ENCODE data around the gene THADA.
A peak's percentile ranks its signal among the peaks of the same experiment; 100 is the strongest.

THADA gene

DNA sequence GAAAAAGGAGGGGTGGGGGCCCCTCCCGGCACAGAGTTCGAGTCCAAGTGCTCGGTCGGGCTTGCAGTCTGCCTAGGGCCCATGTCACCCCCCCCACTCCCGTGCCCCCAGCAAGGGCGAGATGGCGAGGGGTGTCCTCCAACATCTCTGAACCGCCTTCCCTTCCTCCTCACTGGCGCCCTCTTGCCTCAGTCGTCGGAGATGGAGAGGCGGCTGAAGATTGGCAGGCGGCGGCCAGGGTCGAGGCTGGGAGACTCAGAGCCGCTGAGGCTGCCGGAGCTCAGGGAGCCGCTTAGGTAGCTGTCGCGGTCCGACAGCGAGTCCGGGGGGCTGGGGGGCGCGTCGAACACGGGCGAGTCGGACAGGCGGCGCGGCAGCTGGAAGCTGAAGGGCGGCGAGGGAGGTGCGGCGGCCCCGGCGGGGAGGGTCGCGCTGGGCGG, 371.7 kb downstream of the THADA start:
- DNase-seq (ENCODE audit: low read depth, low spot score), result peak; percentile 80
- peak overlapping the region; percentile 67 for H3K4me3 ChIP-seq (ENCODE audit: low read depth, low read length)
- in situ Hi-C loops (cut with HindIII; ENCODE audit: low sequenced_read_pairs), result no loop called here
- peak; percentile 61 for TF ChIP-seq CTCF (IDR thresholded peaks at IDR 0.05; ENCODE audit: low read depth, low read length)

DNA sequence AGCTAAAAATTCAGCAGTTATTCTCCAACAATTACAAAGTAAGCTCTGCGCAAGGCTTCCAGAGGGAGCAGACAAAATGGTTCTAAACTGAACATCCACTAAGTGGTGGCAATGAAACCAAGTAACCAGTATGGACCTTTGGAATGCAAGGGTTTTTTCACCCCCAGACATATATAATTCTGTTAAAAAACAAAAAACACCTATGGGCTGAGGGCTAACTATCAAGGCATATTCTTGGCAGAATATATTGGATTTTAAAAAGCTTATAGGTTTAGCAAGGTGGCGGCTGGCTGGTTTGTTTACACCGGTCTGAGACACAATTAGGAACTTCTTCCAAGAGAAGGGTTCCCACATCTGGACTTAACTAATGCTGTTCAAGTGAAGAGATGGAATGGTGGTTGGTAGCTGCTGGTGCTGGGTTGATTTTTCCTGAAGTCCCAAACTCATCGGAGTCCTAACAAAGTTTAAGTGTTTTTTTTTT, 372.3 kb downstream of the THADA start:
- peak; percentile 55 for DNase-seq (ENCODE audit: low read depth, low spot score)

GRCh38 chr2:43222475-43223309, 373.1 kb downstream of the THADA start:
- peak; percentile 36 for DNase-seq (ENCODE audit: low read depth, low spot score)
- no peak for TF ChIP-seq CTCF (IDR thresholded peaks at IDR 0.05; ENCODE audit: low read depth, low read length)
- in situ Hi-C loops (cut with HindIII; ENCODE audit: low sequenced_read_pairs), result no loop called here
- H3K4me3 ChIP-seq (ENCODE audit: low read depth, low read length), result peak overlapping the region; percentile 67

More for the DNA sequence above, 372.3 kb downstream of the THADA start:
- H3K4me3 ChIP-seq (ENCODE audit: low read depth, low read length), result peak overlapping the region; percentile 67
- in situ Hi-C loops (cut with HindIII; ENCODE audit: low sequenced_read_pairs), result no loop called here
- TF ChIP-seq CTCF (IDR thresholded peaks at IDR 0.05; ENCODE audit: low read depth, low read length), result no peak

DNA sequence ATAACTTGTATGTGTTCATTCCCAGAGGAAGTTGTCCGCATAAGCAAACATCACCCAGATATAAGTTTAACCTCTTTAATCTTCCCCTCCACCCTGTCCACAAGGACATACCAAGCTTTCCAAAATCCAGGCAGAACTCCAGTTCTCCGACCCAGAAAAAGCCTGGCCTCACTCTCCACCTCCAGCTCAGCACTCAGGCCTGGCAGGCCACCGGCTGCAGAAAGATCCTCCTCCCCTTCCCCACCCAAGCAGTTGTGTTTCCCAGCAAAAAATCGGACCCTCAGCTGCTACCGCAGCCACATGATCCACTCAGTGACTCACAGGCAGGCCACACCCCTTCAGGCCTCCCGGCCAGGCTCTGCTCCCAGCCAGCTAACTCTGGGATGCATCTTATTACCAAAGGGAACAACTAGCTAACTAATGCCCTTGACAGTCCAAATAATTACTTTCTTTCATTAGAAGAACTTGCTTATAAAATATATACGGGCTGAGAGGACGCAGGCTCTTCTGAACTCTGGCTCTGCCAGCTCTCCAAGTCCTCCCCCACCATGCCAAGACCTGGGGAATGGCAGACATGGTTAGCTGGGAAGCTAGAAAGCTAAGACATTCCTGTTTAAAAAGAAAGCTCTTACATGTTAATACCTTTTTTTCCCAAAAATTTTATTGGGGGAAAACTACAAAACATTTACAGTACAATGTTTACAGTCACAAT, 373.9 kb downstream of the THADA start:
- no peak for TF ChIP-seq CTCF (IDR thresholded peaks at IDR 0.05; ENCODE audit: low read depth, low read length)
- DNase-seq (ENCODE audit: low read depth, low spot score), result peak; percentile 98
- H3K4me3 ChIP-seq (ENCODE audit: low read depth, low read length), result peak overlapping the region; percentile 67
- in situ Hi-C loops (cut with HindIII; ENCODE audit: low sequenced_read_pairs), result no loop called here

DNA sequence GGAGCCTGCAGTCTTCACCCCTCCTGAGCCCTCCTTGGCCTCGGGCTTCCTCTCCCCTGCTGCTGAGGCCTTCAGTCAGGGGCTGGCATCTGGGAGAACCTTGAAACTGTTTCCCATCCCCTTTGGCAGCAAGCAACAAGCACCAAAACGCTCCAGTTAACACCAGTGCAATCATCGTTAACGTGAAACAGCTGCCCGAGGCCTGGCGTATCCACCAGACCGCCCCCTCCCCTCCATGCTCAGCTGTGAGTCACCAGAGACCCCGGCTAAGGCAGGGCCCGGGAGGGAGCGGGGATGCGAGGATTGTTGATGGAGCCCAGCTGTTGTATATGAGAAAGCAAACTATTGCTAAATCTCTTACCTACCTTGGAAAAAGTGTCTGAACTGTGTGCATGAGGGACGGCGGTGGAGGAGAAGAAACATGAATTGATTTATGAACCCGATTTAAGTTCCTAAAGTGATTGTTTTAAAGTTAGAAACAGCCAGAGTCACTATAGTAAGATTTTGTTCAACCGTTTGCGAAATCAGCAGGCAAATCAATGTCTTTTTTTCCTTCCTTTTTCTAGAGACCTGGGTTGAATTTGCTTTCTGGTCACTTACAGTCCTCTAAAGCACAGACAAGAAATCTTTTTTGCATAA, 374.6 kb downstream of the THADA start:
- peak overlapping the region; percentile 67 for H3K4me3 ChIP-seq (ENCODE audit: low read depth, low read length)
- peak; percentile 94 for DNase-seq (ENCODE audit: low read depth, low spot score)
- in situ Hi-C loops (cut with HindIII; ENCODE audit: low sequenced_read_pairs), result no loop called here
- no peak for TF ChIP-seq CTCF (IDR thresholded peaks at IDR 0.05; ENCODE audit: low read depth, low read length)

DNA sequence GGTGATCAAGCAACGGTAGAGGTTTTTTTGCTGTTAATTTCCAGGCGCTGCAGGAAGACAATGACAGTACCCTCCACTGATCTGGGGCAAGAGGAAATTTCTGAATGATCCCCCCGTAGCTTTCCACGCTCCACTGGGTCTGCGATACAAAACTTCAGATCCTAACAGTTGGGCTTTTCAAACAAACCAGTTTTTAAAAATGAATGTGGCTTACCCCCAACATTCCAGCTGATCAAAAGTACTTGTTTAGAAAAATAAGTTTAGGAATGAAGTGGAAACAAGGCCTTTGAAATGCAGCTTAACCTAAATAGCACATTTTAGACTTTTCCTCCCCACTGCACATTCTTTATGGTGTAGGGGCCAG, 375.1 kb downstream of the THADA start:
- DNase-seq (ENCODE audit: low read depth, low spot score), result no peak
- TF ChIP-seq CTCF (IDR thresholded peaks at IDR 0.05; ENCODE audit: low read depth, low read length), result no peak
- in situ Hi-C loops (cut with HindIII; ENCODE audit: low sequenced_read_pairs), result no loop called here
- peak overlapping the region; percentile 67 for H3K4me3 ChIP-seq (ENCODE audit: low read depth, low read length)
